Cardiac fibroblast (primary cell): Measurements from ENCODE around the gene GTF2B.
A peak's percentile ranks its signal among the peaks of the same experiment; 100 is the strongest.
"Not testable (repeated sequence)": the region's sequence is repeated elsewhere in the genome, so short reads cannot be mapped to it uniquely, and the experiment has no call there.

Source experiments
- DNase-seq, 2 donors: peaks; one replicate each; pipeline versions ENCODE4 v3.0.0 to v3.0.0-alpha.2; 2010; ENCODE audit warnings: low read depth in 2 of 2
- H3K4me3 ChIP-seq, 2 donors: replicated peaks in 1 of 2; 1 replicate in 1 of 2; 2 replicates in 1 of 2; pipeline ENCODE4 v1.5.1; 2011; ENCODE audit warnings: low read depth in 2 of 2, low read length in 2 of 2, mild to moderate bottlenecking in 2 of 2, moderate library complexity in 1 of 2
- CTCF ChIP-seq: IDR thresholded peaks from one replicate; pipeline ENCODE4 v1.5.1; 2011; ENCODE audit warnings: low read depth, mild to moderate bottlenecking, low read length, inconsistent platforms

Gene GTF2B

GRCh38 chr1:88891318-88891950 lies at the start of gene GTF2B:
GTF2B (minus strand) TSS chr1:88891567; CDS start chr1:88891499, 68 bp downstream.
- peak within 1 kb of the TSS; percentile 92 to 97 for H3K4me3 ChIP-seq
- DNase-seq: peak; percentile 98
- no peak for TF ChIP-seq CTCF

- H3K4me3 ChIP-seq: not testable (repeated sequence)
- peak in 1 of 2 donors; percentile 7 for DNase-seq
Observed at GRCh38 chr1:88938528-88938927, 47.2 kb upstream of the GTF2B start.

GRCh38 chr1:88936760-88937342 lies 45.5 kb upstream of the GTF2B start:
- no peak overlapping the region for H3K4me3 ChIP-seq
- no peak for TF ChIP-seq CTCF
- no peak for DNase-seq

GRCh38 chr1:88936223-88936523 lies 44.8 kb upstream of the GTF2B start:
- no peak for TF ChIP-seq CTCF
- no peak for DNase-seq

GRCh38 chr1:88935522-88936222 lies 44.3 kb upstream of the GTF2B start:
- H3K4me3 ChIP-seq: no peak overlapping the region
- TF ChIP-seq CTCF: peak; percentile 41
- peak; percentile 64 for DNase-seq

More at GRCh38 chr1:88936223-88936523, 44.8 kb upstream of the GTF2B start:
- no peak overlapping the region for H3K4me3 ChIP-seq

GRCh38 chr1:88930176-88930575 lies 38.8 kb upstream of the GTF2B start:
- not testable (repeated sequence) for H3K4me3 ChIP-seq, DNase-seq

- TF ChIP-seq CTCF: no peak
- H3K4me3 ChIP-seq: no peak overlapping the region
- no peak for DNase-seq
Observed at GRCh38 chr1:88923224-88923623, 31.9 kb upstream of the GTF2B start.
